SK-N-MC (cell line): Measurements from ENCODE around the gene GSS.

Experiments
- EZH2 ChIP-seq: fragments of 200-600 bp; sonication (generic); IDR thresholded peaks from one replicate; pipeline ENCODE4 v1.6.1; 2017; ENCODE audit warnings: antibody characterized with exemption
- FOXP2 ChIP-seq: optimal IDR thresholded peaks from 2 replicates; pipeline ENCODE3; 2011; ENCODE audit warnings: mild to moderate bottlenecking, moderate library complexity; ENCODE audit not compliant: insufficient read depth; ENCODE audit errors: extremely low read length, control extremely low read depth
- POLR2AphosphoS5 ChIP-seq: IDR thresholded peaks from 2 replicates; pipeline ENCODE4 v1.6.1; 2012; ENCODE audit warnings: mild to moderate bottlenecking, low read depth, low read length, borderline replicate concordance

DNA sequence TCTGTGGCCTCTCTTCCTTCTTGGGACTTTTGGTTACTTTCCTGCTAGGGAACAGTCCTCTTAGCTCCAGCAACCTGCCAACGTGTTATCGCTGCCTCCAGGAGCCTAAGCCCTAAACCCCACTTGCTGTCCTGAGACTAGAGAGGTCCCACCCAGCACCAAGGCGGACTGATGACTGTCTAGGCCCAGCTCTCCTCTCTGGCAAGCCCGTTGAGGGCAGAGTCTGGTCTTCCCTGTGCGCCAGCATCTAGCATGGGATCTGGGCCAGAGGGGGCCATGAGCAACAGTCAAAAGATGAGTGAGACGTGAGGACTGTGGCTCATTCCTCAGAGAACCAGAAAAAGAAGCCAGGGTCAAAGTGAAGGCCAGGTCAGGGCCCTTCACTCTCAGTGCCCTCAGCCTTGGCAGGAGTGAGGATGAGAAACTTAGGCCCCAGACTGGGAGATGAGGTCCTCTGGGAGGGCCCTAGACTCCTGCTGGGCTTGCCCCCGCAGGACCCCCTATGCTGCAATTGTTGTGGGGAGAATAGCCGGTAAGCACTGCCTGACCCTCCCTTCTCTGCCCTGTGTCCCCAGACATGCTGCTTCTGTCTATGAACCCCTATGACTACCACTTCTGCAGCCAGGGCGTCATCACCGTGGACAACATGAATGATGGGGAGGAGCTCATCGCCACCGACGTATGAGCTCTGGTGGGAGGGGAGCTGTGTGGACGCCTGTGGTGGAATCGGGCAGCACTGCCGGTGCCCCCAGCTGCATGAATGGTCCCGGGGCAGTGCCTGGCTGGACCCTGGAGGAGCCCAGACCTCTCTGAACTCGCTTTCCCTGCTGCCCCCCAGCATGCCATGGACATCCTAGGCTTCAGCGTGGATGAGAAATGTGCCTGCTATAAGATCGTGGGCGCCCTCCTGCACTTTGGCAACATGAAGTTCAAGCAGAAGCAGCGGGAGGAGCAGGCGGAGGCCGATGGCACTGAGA is 31.0 kb upstream of the GSS start:
- TF ChIP-seq EZH2, result no peak
- no peak for TF ChIP-seq POLR2AphosphoS5
- no peak for TF ChIP-seq FOXP2
